ENCODE results near the gene FANCM. TPM values are rescaled to one million over a fixed set of nuclear protein-coding genes. Genes with fewer than 3 reads are reported as not detected.

Gene FANCM
- total and polyA plus RNA-seq, 2 experiments from 2014 or later, result 19.6 to 21.1 TPM

GRCh38 chr14:45125754-45126153, 10.0 kb upstream of the FANCM start:
- no peaks in the 10 kb centered on the region for H3K4me1 ChIP-seq (ENCODE audit: insufficient read depth)
- ATAC-seq (no peak), DNase-seq (ENCODE audit: low spot score) (no peak)
- H3K27ac Mint-ChIP-seq, result no peak overlapping the region
- peaks cover 36% of the 10 kb centered on the region for H3K36me3 ChIP-seq (ENCODE audit: insufficient read depth)
- no peaks in the 10 kb centered on the region for H3K27me3 ChIP-seq (ENCODE audit: insufficient read depth)
- H3K4me1 Mint-ChIP-seq, result no peaks in the 10 kb centered on the region
- peaks cover 55% of the 10 kb centered on the region for H3K36me3 Mint-ChIP-seq (ENCODE audit: low read depth)
- no peak overlapping the region for H3K27ac ChIP-seq (ENCODE audit: low read depth)
- H3K9me2 ChIP-seq (ENCODE audit: insufficient read depth), result no peaks in the 10 kb centered on the region
- no peak overlapping the region for H3K4me3 Mint-ChIP-seq
- peaks cover 27% of the 10 kb centered on the region for H3K79me2 ChIP-seq (replicated peaks; ENCODE audit: insufficient read depth)
- H3F3A ChIP-seq (replicated peaks; ENCODE audit: low read depth), result no peaks in the 10 kb centered on the region
- H3K27me3 Mint-ChIP-seq (ENCODE audit: insufficient read depth, low read depth, poor library complexity), result no peaks in the 10 kb centered on the region
- no peak overlapping the region for H2AFZ ChIP-seq
- H4K20me1 ChIP-seq (replicated peaks; ENCODE audit: insufficient read depth), result peaks cover 24% of the 10 kb centered on the region
- TF ChIP-seq CTCF (conservative IDR thresholded peaks at IDR 0.05; ENCODE audit: low read depth in 2 of 2), result no peak
- no peak for TF ChIP-seq CREB1 (CRISPR knock-in tag; IDR thresholded peaks at IDR 0.05; ENCODE audit: low read depth)
- no peak for TF ChIP-seq POLR2AphosphoS5 (IDR thresholded peaks at IDR 0.05; ENCODE audit: low read depth)
- no peak overlapping the region for H3K4me2 ChIP-seq
- no peak overlapping the region for H3K4me3 ChIP-seq
- H3K9me3 Mint-ChIP-seq, result no peaks in the 10 kb centered on the region

GRCh38 chr14:45128963-45129629, 6.6 kb upstream of the FANCM start:
- no peak overlapping the region for H3K27ac Mint-ChIP-seq
- DNase-seq (ENCODE audit: low spot score), result no peak
- TF ChIP-seq JUNB (IDR thresholded peaks at IDR 0.05; ENCODE audit: unreplicated experiment) (no peak), EZH2phosphoT487 (IDR thresholded peaks at IDR 0.05; ENCODE audit: unreplicated experiment) (no peak), REST (IDR thresholded peaks at IDR 0.05; ENCODE audit: unreplicated experiment) (no peak), ZNF114 (CRISPR knock-in tag; IDR thresholded peaks at IDR 0.05) (no peak), CTCF (conservative IDR thresholded peaks at IDR 0.05; ENCODE audit: low read depth in 2 of 2) (no peak), NANOG (IDR thresholded peaks at IDR 0.05; ENCODE audit: borderline replicate concordance) (no peak)

More at GRCh38 chr14:45128963-45129629, 6.6 kb upstream of the FANCM start:
- Histone ChIP-seq H3K9me2 (ENCODE audit: insufficient read depth) (no peaks in the 10 kb centered on the region), H3F3A (replicated peaks; ENCODE audit: low read depth) (no peaks in the 10 kb centered on the region), H3K4me3 (no peak overlapping the region), H2AFZ (no peak overlapping the region), H4K20me1 (replicated peaks; ENCODE audit: insufficient read depth) (peaks cover 21% of the 10 kb centered on the region), H3K79me2 (replicated peaks; ENCODE audit: insufficient read depth) (peaks cover 59% of the 10 kb centered on the region), H3K27ac (ENCODE audit: low read depth) (no peak overlapping the region), H3K36me3 (ENCODE audit: insufficient read depth) (peaks cover 26% of the 10 kb centered on the region), H3K4me2 (no peak overlapping the region), H3K4me1 (ENCODE audit: insufficient read depth) (peaks cover 6% of the 10 kb centered on the region; the same call in 1 of the 2 replicates), H3K27me3 (ENCODE audit: insufficient read depth) (no peaks in the 10 kb centered on the region)
- no peak for ATAC-seq
- Mint-ChIP-seq H3K4me3 (no peak overlapping the region), H3K4me1 (0 out of 3 replicates have a peak, but pooled peaks cover 2% of the 10 kb centered on the region), H3K36me3 (ENCODE audit: low read depth) (peaks cover 31% of the 10 kb centered on the region), H3K9me3 (no peaks in the 10 kb centered on the region), H3K27me3 (ENCODE audit: insufficient read depth, low read depth, poor library complexity) (peaks cover 3% of the 10 kb centered on the region)

Measured in GM23338 (cell line).